GM21515 (cell line): ENCODE results near the gene GLYATL2.

Experiments
- ATAC-seq: cut with Tn5 transposase; IDR thresholded peaks from one replicate; pipeline ENCODE4 v1.9.1; 2021; ENCODE audit not compliant: unreplicated experiment

GLYATL2 gene, protein sequence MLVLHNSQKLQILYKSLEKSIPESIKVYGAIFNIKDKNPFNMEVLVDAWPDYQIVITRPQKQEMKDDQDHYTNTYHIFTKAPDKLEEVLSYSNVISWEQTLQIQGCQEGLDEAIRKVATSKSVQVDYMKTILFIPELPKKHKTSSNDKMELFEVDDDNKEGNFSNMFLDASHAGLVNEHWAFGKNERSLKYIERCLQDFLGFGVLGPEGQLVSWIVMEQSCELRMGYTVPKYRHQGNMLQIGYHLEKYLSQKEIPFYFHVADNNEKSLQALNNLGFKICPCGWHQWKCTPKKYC

DNA sequence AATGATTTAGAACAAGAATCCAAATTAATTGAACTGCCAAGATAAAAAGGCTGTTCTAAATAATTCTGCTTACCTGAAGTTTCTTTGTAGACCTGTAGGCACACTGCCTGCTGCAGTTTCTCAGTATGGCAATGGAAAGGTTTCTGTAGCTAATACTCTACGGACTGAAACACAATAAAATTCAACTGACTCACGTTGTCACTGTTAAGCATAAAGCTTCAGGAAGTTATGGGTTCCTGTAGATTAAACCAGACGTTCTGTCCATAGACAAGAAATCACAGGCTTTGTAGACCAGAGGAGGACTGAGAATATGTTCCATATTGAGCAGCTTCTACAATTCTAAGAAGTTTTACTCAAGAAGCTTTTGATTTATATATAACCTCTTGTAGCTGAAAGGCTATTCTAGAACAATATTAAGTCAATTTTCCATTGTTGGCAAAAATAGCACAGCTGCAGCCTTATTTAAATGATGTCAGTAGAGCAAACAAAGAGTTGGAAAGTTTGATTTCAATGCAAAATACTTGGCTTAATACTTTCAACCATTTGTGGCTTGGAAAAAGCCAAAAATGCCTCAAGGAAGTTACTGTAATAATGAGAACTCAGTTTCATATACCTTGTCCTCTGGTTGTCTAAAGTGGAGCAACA is at the start of gene GLYATL2:
GLYATL2 (minus strand) TSS at position 344 of the 645 bp plus-strand sequence. CDS start 5,092 bp downstream, outside the sequence.
- no peak for ATAC-seq

- ATAC-seq: no peak
Measured at GRCh38 chr11:58893899-58894298, 49.4 kb upstream of the GLYATL2 start.

GRCh38 chr11:58888579-58888978 is 44.1 kb upstream of the GLYATL2 start:
- no peak for ATAC-seq

- ATAC-seq: no peak
Measured at GRCh38 chr11:58887452-58887851, 42.9 kb upstream of the GLYATL2 start.

- no peak for ATAC-seq
Measured at GRCh38 chr11:58880625-58881024, 36.1 kb upstream of the GLYATL2 start.

- no peak for ATAC-seq
Measured at GRCh38 chr11:58880166-58880565, 35.7 kb upstream of the GLYATL2 start.

GRCh38 chr11:58867556-58867955 is 23.1 kb upstream of the GLYATL2 start:
- no peak for ATAC-seq

DNA sequence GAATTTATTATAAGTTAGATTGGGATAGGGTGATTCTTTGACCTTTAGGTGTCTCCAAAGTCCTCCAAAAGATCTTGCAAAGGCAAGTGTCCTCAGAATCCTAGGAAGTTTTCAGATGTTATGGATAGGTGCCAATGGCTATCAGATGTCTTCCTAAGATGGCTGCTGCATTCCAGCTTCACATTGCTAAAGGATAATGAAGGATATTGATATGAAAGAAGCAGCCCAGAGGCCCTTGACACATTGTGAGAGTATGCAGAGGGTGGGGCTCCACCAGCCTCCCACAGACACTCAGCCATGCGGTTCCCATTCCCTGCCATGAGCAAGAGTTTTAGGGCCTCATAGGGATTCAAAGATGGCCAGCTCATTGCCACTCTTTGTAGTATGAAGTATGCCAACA is 22.3 kb upstream of the GLYATL2 start:
- ATAC-seq: no peak

GRCh38 chr11:58864335-58864734 is 19.8 kb upstream of the GLYATL2 start:
- no peak for ATAC-seq

GRCh38 chr11:58863697-58864096 is 19.2 kb upstream of the GLYATL2 start:
- no peak for ATAC-seq

GRCh38 chr11:58861533-58861932 is 17.0 kb upstream of the GLYATL2 start:
- no peak for ATAC-seq

- no peak for ATAC-seq
Measured at GRCh38 chr11:58856806-58857205, 12.3 kb upstream of the GLYATL2 start.

- no peak for ATAC-seq
Measured at GRCh38 chr11:58845386-58845785, 882 bp upstream of the GLYATL2 start.

DNA sequence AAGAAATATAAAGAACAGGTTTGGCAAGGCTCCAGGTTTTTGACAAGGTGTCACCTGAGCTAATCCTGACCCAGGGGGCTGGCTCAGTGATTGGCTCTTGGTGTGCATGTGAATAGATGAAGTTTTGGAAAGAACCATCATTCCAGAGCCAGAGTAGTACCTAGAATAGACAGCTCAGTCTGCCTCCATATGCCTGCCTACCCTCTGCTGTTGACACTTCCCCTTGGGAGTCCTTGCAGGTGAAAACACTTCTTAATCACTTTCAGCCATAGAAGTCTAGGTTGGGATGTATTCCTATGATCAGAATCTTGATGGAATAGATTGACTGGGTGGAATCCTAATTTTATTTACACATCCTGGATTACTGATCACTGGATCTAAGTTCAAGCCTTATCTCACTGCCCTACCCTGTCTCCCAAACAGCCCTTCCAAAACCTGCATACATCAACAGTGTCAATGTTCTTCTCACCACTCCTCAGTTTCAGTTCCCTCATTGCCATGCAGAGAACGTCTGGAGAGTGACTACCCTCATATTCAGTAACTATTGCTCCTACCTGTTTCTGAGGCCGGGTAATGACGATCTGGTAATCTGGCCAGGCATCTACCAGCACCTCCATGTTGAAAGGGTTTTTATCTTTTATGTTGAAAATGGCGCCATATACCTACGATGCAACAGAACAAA is 6.7 kb downstream of the GLYATL2 start:
- ATAC-seq: no peak

DNA sequence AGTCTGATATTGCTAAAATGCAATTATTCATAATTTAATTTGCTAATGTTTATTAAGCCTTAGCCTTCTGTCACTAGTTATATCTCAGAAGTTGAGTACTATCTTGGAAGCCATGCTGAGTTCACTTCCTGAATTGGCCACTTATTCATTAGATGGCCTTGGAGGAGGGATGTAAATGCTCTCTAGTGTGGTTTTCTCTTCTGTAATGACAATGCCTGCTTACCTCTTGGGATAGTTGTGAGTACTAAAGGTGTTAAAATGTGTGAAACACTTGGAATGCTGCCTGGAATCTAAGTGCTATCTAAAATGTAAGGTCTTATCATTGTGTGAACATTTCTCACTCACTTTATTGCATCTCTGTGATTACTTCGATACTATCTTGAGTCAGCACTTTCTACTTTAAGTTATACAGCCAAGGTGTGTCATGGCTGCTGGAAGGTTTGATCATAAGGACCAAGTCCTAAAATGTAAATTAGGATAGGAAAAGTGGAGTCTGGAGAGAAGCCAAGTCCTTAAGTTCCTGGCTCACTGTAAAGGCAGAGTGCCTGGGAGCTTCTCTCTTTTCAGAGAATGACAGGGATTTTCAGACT is 12.4 kb downstream of the GLYATL2 start:
- ATAC-seq: no peak

DNA sequence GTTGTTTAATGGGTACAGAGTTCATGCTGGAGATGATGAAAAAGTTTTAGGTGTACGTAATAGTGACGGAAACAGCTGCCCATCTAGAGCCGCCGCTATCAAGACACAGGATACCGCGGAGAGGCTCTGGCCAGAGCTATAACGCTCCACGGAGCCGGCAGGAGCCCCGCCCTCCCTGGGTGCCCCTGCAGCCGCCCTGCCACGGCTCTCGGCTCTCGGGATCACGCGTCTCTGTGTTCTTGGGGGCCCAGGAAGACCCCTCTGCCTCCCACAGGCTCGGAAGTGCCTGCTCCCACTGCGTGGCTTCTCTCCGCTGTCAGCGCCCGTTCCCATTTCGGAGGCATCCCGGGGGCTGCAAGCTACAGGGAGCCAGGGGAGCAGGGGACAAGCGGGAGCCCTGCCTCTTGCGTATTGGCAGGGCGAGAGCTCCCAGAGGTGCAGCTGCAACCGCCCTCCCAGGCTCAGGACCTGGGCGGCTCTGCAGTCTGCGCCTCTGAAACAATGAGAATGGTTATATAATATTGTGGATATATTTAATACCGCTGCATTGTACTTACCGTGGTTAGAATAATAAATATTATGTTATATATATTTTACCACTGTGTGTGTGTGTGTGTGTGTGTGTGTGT is 13.7 kb downstream of the GLYATL2 start:
- ATAC-seq: no peak

GRCh38 chr11:58829786-58830185 is 14.7 kb downstream of the GLYATL2 start:
- no peak for ATAC-seq

GRCh38 chr11:58813693-58814092 is 30.8 kb downstream of the GLYATL2 start:
- no peak for ATAC-seq

- no peak for ATAC-seq
Measured at GRCh38 chr11:58811499-58811898, 33.0 kb downstream of the GLYATL2 start.

DNA sequence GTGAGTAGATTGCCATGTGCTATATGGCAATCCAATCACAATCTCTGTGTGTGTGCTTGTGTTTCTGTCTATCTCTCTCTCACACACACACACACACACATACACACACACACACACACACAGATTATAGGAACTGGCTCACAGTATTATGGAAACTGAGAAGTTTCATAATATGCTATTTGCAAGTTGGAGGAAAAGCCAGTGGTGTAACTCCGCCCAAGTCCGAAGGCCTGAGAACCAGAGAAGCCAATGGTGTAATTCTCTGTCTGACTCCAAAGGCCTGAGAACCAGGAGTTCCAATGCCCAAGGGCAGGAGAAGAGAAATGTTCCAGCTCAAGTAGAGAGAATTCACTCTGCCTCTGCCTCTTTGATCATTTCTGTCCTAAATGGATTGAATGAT is 37.2 kb downstream of the GLYATL2 start:
- ATAC-seq: no peak

DNA sequence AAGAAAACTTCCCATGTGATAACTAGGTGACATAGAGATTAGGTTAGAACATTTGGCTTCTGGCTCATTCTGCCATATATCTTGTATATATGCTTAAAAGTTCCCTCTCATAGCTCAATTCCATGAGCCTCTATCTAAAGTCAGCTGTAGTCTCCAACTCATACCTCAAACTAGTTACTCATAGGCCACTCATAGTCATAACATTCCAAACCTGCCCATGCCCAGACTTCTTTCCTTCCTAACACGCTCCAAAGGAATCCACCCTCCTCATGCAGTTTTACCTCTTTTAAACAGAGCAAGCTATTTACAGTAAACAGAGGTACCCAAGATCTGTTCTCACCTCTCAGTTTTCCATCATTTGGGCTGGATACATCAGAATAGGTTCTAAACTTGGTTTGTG is 39.4 kb downstream of the GLYATL2 start:
- no peak for ATAC-seq
